SU-DHL-6 (cell line): ENCODE data around the gene KBTBD6.

Experiments used
- CTCF ChIP-seq: fragments of 200-600 bp; sonication (generic); IDR thresholded peaks from one replicate; pipeline ENCODE4 v1.5.1; 2017; ENCODE audit warnings: antibody characterized with exemption, mild to moderate bottlenecking, low read length, moderate library complexity; ENCODE audit not compliant: insufficient read depth, poor library complexity, severe bottlenecking
- EZH2phosphoT487 ChIP-seq: fragments of 200-600 bp; sonication (generic), shearing (Covaris generic); conservative IDR thresholded peaks from 2 replicates; pipeline ENCODE4 v1.6.1; 2018; ENCODE audit warnings: mild to moderate bottlenecking, antibody characterized with exemption, low read length, moderate library complexity, mixed read lengths

- TF ChIP-seq EZH2phosphoT487 (no peak), CTCF (no peak)
Observed at GRCh38 chr13:41107104-41107571, 25.5 kb downstream of the KBTBD6 start.
